ENCODE results near the gene HRAS.
"Not testable (repeated sequence)": the region's sequence is repeated elsewhere in the genome, so short reads cannot be mapped to it uniquely, and the experiment has no call there.

HRAS gene

GRCh38 chr11:528815-529727 lies 6.3 kb downstream of the HRAS start:
- FAIRE-seq, result no peak
- TF ChIP-seq POLR2AphosphoS5 (IDR thresholded peaks at IDR 0.05; ENCODE audit: low read depth, low read length) (no peak), PAX5 (IDR thresholded peaks at IDR 0.05; ENCODE audit: insufficient read depth, low read length, severe bottlenecking) (no peak), SPI1 (IDR thresholded peaks at IDR 0.05; ENCODE audit: low read depth, low read length) (no peak), TAF1 (IDR thresholded peaks at IDR 0.05; ENCODE audit: low read depth, low read length) (no peak), POLR2A (IDR thresholded peaks at IDR 0.05; ENCODE audit: low read depth, low read length) (no peak), POU2F2 (IDR thresholded peaks at IDR 0.05; ENCODE audit: low read depth, low read length) (no peak)
- no peak for DNase-seq (ENCODE audit: insufficient read length, low spot score)

DNA sequence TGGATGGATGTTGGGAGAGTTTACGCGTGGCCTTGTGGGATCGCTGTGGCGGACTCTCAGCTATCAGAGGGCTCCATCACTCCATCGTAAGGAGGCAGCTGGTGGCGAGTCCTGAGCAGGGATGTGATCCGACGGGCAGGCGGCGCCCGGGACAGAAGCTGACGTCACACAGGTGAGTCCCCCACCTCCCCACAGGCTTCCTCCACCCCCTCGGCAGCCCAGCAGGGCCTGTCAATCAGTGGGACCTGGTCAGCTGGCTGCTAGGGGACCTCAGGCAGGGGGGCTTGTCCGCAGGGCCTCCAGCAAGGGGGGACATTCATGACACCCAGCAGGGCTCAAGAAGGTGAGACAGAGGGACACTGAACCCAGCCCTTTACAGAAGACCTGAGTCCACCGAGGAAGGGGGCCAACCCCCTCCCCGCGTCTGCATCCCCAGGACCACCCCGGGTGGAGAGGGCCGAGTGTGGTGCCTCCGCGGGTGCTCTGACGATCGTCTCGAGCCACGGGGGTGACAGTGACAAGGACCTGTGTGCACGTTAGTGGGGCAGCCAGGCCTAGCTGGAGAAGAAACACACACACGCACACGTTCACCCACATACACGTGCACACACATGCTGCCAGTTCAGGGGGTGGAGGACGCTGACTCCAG lies 7.1 kb downstream of the HRAS start:
- no peak for FAIRE-seq
- TF ChIP-seq PAX5 (IDR thresholded peaks at IDR 0.05; ENCODE audit: insufficient read depth, low read length, severe bottlenecking) (no peak), TAF1 (IDR thresholded peaks at IDR 0.05; ENCODE audit: low read depth, low read length) (no peak), POLR2A (IDR thresholded peaks at IDR 0.05; ENCODE audit: low read depth, low read length) (no peak), POLR2AphosphoS5 (IDR thresholded peaks at IDR 0.05; ENCODE audit: low read depth, low read length) (no peak), SPI1 (IDR thresholded peaks at IDR 0.05; ENCODE audit: low read depth, low read length) (no peak), POU2F2 (IDR thresholded peaks at IDR 0.05; ENCODE audit: low read depth, low read length) (no peak)

GRCh38 chr11:526192-526591 lies 9.2 kb downstream of the HRAS start:
- no peak for DNase-seq (ENCODE audit: insufficient read length, low spot score)
- TF ChIP-seq SPI1 (IDR thresholded peaks at IDR 0.05; ENCODE audit: low read depth, low read length) (no peak), POLR2A (IDR thresholded peaks at IDR 0.05; ENCODE audit: low read depth, low read length) (no peak), TAF1 (IDR thresholded peaks at IDR 0.05; ENCODE audit: low read depth, low read length) (no peak), POLR2AphosphoS5 (IDR thresholded peaks at IDR 0.05; ENCODE audit: low read depth, low read length) (no peak), POU2F2 (IDR thresholded peaks at IDR 0.05; ENCODE audit: low read depth, low read length) (no peak), PAX5 (IDR thresholded peaks at IDR 0.05; ENCODE audit: insufficient read depth, low read length, severe bottlenecking) (no peak)
- no peak for FAIRE-seq

More for the DNA sequence above, 7.1 kb downstream of the HRAS start:
- DNase-seq (ENCODE audit: insufficient read length, low spot score), result no peak

DNA sequence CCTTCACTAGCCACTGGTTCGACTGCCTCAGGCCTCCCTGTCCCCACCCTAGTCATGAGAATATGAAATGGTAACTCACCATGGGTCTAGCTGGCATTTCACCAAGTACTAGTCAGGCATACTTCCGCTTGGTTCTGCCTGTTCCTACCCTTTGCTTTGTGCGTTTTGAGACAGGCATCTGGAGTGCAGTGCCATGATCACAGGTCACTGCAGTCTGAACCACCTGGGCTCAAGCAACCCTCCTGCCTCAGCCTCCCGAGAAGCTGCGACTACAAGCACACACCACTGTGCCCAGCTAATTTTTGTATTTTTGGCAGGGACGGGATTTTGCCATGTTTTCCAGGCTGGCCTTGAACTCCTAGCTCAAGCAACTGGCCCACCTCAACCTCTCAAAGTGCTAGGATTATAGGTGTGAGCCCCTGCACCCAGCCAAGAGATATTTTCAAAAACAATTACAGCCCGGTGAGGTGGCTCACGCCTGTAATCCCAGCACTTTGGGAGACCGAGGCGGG lies 14.1 kb downstream of the HRAS start:
- no peak for TF ChIP-seq POLR2A (IDR thresholded peaks at IDR 0.05; ENCODE audit: low read depth, low read length)
- no peak for TF ChIP-seq PAX5 (IDR thresholded peaks at IDR 0.05; ENCODE audit: insufficient read depth, low read length, severe bottlenecking)
- no peak for TF ChIP-seq POU2F2 (IDR thresholded peaks at IDR 0.05; ENCODE audit: low read depth, low read length)
- TF ChIP-seq POLR2AphosphoS5 (IDR thresholded peaks at IDR 0.05; ENCODE audit: low read depth, low read length), result no peak
- no peak for TF ChIP-seq TAF1 (IDR thresholded peaks at IDR 0.05; ENCODE audit: low read depth, low read length)
- no peak for TF ChIP-seq SPI1 (IDR thresholded peaks at IDR 0.05; ENCODE audit: low read depth, low read length)
- DNase-seq (ENCODE audit: insufficient read length, low spot score) (no peak), FAIRE-seq (no peak)

DNA sequence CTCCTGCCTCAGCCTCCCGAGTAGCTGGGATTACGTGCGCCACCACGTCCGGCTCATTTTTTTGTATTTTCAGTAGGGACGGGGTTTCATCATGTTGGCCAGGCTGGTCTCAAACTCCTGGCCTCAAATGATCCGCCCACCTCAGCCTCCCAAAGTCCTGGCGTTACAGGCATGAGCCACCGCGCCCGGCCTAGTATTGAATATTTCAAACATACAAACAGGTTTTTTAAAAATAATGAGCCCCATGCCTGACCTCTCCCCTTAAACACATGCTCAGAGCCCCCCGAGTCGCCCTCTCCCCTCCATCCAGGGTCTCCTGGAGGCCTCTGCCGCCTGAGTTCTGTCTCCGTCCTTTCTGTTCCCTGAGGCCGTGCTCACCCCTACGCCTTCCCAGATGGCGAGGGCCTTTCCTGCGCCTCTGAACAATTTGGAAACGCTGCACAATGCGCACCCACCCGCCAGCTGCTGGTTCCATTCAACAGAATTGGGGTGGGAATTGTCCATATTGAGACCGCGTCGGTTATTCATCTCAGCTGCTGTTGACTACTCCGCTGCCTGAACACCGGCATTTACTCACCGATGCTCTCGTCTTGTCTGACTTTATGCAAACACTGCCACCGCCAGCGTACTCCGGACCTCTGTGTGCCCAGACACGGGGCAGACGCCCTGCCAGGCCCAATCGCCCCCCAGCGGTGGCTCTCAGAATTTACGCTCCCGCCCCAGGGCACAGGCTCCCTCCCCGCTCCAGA lies 14.8 kb downstream of the HRAS start:
- FAIRE-seq (no peak), DNase-seq (ENCODE audit: insufficient read length, low spot score) (no peak)
- TF ChIP-seq POU2F2 (IDR thresholded peaks at IDR 0.05; ENCODE audit: low read depth, low read length) (no peak), POLR2A (IDR thresholded peaks at IDR 0.05; ENCODE audit: low read depth, low read length) (no peak), POLR2AphosphoS5 (IDR thresholded peaks at IDR 0.05; ENCODE audit: low read depth, low read length) (no peak), PAX5 (IDR thresholded peaks at IDR 0.05; ENCODE audit: insufficient read depth, low read length, severe bottlenecking) (no peak), SPI1 (IDR thresholded peaks at IDR 0.05; ENCODE audit: low read depth, low read length) (no peak), TAF1 (IDR thresholded peaks at IDR 0.05; ENCODE audit: low read depth, low read length) (no peak)

DNA sequence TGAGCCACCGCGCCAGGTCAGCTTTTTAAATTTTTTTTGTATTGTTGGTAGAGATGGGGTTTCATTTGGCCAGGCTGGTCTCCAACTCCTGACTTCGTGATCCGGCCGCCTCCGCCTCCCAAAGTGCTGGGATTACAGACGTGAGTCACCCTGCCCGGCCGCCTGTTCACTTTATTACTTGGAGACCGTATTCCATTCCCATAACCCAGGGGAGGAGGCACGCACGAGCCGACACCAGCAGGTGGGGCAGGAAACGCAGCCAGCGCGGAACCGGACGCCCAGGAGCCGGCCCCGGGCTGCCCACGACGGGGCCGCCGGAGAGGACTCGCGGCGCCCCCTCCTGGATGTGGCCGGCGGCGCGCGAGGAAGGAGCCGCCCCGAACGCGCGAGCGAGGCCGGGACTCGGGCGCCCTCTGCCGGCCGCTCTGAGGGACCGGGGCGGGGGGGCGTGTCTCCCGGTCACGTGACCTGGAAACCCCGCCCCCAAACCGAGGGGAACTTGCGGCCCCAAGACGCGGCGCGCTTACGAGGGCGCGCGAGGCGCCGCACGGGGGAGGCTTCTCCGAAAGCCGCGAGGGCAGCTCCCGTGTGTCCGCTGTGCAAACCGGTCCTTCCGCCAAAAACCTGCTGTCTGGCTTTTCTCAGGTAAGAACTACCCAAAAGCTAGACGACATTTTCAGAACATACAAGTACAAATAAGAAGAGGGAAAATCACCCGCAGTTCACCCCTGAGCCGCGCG lies 16.7 kb downstream of the HRAS start:
- DNase-seq (ENCODE audit: insufficient read length, low spot score) (peak; percentile 94), FAIRE-seq (peak; percentile 89)
- TF ChIP-seq POLR2A (IDR thresholded peaks at IDR 0.05; ENCODE audit: low read depth, low read length) (no peak), POLR2AphosphoS5 (IDR thresholded peaks at IDR 0.05; ENCODE audit: low read depth, low read length) (no peak), POU2F2 (IDR thresholded peaks at IDR 0.05; ENCODE audit: low read depth, low read length) (no peak), SPI1 (IDR thresholded peaks at IDR 0.05; ENCODE audit: low read depth, low read length) (no peak), PAX5 (IDR thresholded peaks at IDR 0.05; ENCODE audit: insufficient read depth, low read length, severe bottlenecking) (no peak), TAF1 (IDR thresholded peaks at IDR 0.05; ENCODE audit: low read depth, low read length) (no peak)

GRCh38 chr11:516918-517685 lies 18.3 kb downstream of the HRAS start:
- DNase-seq (ENCODE audit: insufficient read length, low spot score); FAIRE-seq: not testable (repeated sequence)

DNA sequence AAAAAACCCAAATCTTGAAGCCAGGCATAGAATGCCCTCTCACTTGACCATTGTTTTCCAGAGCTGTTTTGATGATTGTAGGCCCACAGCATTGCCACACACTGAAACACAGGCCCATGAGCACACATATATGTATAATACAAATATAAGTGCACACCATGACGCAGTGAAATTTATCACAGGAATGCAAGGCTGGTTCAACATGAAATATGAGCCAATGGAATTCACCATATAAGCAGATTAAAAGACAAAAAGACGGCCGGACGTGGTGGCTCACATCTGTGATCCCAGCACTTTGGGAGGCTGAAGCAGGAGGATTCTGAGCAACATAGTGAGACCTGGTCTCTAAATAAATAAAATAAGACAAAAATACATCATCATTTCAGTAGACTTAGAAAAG lies 19.0 kb downstream of the HRAS start:
- TF ChIP-seq PAX5 (IDR thresholded peaks at IDR 0.05; ENCODE audit: insufficient read depth, low read length, severe bottlenecking) (no peak), SPI1 (IDR thresholded peaks at IDR 0.05; ENCODE audit: low read depth, low read length) (no peak)
- FAIRE-seq, result no peak
- DNase-seq (ENCODE audit: insufficient read length, low spot score), result no peak
